Activated CD8-positive, alpha-beta T cell treated with anti-CD3 and anti-CD28 coated beads, Interleukin-2, amount 10 ng/mL, durations not matched to agents 7 days and 5 days (primary cell): ENCODE results near the gene ATP5F1E. TPM values are rescaled to one million over a fixed set of nuclear protein-coding genes. Genes with fewer than 3 reads are reported as not detected.

Source experiments
- ATAC-seq: fragments of 150-1000 bp; cut with Tn5 transposase; one replicate; pipeline ENCODE4 v1.10.0; 2021; ENCODE audit warnings: moderate library complexity
- CTCF ChIA-PET: fragments of 350-600 bp; sonication (Branson Sonifier 250); formaldehyde crosslinking; loops from one replicate; lab custom pipeline; 2021; ENCODE audit warnings: antibody characterized with exemption; lab: Charles Lee
- POLR2A ChIA-PET: fragments of 350-600 bp; sonication (Branson Sonifier 250); formaldehyde crosslinking; loops from one replicate; lab custom pipeline; 2021; ENCODE audit warnings: antibody characterized with exemption; lab: Charles Lee
- DNase-seq: peaks from one replicate; pipeline ENCODE4 v3.0.0-alpha.2; 2020
- H3K27ac Mint-ChIP-seq: one replicate; pipeline ENCODE4 v1.8.0; 2021; ENCODE audit warnings: mild to moderate bottlenecking, mixed read lengths
- H3K27me3 Mint-ChIP-seq: one replicate; pipeline ENCODE4 v1.8.0; 2021; ENCODE audit warnings: low read depth, mixed read lengths
- H3K36me3 Mint-ChIP-seq: one replicate; pipeline ENCODE4 v1.8.0; 2021; ENCODE audit warnings: low read depth, mixed read lengths
- H3K4me1 Mint-ChIP-seq: one replicate; pipeline ENCODE4 v1.8.0; 2021; ENCODE audit warnings: low read depth, mixed read lengths
- H3K4me3 Mint-ChIP-seq: one replicate; pipeline ENCODE4 v1.8.0; 2021; ENCODE audit warnings: mild to moderate bottlenecking, mixed read lengths
- H3K9me3 Mint-ChIP-seq: one replicate; pipeline ENCODE4 v1.8.0; 2022; ENCODE audit warnings: mixed read lengths; ENCODE audit not compliant: insufficient read depth
- total RNA-seq, 2 experiments: library from RNA; stranded (reverse); gene quantifications; one replicate each; pipeline ENCODE4 v1.2.3, GENCODE V29; 2021

Gene ATP5F1E
- total RNA-seq, 2 experiments from 2014 or later, result 97.8 to 98.8 TPM

DNA sequence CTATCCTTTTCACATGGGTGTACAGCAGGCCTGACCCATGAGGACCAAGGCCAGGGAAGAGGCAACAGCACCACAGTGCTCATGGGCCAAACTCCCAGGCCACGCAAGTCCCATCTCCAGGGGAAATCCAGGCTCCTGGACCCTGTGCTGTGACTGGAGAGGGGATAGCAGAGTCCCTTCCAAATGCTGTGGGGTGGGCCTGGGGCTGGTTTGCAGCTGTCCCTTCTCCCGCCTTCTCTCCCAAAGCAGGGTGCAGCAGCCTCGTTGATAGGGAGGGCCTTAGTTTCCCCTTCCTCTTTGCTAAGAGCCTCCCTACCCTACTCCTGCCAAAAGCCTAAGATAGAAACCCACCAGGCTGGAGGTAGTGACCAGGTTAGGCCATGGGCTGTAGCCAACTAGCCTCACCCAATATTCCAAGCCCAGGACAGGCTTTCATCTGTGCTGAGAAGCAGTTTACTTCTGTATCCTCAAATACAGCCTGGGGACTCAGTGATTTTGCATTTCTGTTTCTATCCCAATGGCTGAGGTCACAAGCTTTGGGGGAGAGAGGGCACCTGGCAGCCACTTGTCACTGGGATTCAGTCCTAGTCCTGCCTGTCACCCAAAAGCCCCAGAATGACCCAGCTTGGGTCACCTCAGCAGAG is 26.5 kb downstream of the ATP5F1E start:
- Mint-ChIP-seq H3K9me3 (no peaks in the 10 kb centered on the region), H3K27me3 (no peaks in the 10 kb centered on the region), H3K27ac (peak overlapping the region; percentile 92), H3K4me3 (peak overlapping the region; percentile 72), H3K4me1 (peaks cover 48% of the 10 kb centered on the region), H3K36me3 (peaks cover 11% of the 10 kb centered on the region)
- ATAC-seq (no peak), DNase-seq (no peak)
- ChIA-PET CTCF (interaction anchor here (0.6 kb wide), 1 partner anchor 117 kb away, joined by 3 read pairs; no protein-coding TSS in a partner anchor), POLR2A (interaction anchor here (1.0 kb wide), 1 partner anchor 10 kb away, joined by 4 read pairs; no protein-coding TSS in a partner anchor)

DNA sequence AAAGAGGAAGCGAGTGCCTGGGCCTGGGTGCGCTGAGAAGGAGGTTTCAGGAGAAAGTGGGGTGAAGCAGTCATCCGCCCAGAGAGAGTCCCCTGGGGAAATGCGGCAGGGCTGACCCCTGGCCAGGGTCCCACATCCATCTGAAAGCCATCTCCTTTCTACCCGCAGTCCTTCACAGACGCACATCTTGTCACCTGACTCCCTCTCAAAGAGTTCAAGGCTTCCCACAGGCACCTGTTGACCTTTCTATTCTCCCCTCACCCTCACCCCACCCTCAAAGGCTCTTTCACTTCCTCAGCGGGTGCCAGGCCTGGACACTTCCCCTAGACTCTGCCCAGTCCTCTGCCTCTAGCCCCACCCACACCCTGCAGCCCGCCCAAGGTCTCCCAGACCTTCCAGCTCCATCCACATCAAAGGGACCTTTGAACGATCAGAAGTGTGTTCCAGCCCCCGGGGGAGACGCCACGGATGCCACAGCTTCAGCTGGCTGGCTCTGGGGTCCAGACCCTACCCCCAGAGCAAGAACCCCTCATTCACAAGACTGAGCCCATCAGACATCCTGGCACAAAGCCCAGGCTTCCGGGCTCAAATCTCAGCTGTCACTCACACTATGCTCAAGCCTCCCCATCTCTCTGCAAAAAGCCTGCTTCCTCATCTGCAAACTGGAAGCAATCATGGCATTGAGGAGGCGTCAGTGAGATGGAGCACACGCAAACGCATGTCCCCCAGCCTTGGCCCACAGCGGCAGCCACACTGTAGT is 27.2 kb downstream of the ATP5F1E start:
- Mint-ChIP-seq H3K4me1 (peaks cover 41% of the 10 kb centered on the region), H3K4me3 (peak overlapping the region; percentile 72), H3K27me3 (no peaks in the 10 kb centered on the region), H3K27ac (peak overlapping the region; percentile 92), H3K9me3 (no peaks in the 10 kb centered on the region), H3K36me3 (peaks cover 14% of the 10 kb centered on the region)
- POLR2A ChIA-PET, result interaction anchor here (2.2 kb wide), 1 partner anchor 27 kb away, joined by 5 read pairs; the partner anchor contains the start of gene ATP5F1E
- CTCF ChIA-PET, result interaction anchor here (1.1 kb wide), 1 partner anchor 12 kb away, joined by 3 read pairs; no protein-coding TSS in a partner anchor
- ATAC-seq (peak; percentile 56), DNase-seq (peak; percentile 67)

DNA sequence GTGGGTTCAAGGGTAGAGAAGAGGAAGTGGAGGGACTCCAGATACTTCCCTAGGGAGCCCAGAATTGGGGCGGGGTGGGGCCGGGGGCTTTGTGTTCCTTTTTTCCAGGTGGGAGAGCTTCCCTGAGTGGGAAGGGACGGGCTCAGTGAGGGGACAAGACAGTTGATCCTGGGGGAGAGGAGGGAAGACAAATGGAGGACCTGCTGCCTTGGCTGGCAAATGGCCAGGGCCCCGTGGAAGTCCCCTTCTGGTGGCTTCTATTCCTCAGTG is 27.7 kb downstream of the ATP5F1E start:
- peak overlapping the region; percentile 92 for H3K27ac Mint-ChIP-seq
- H3K4me1 Mint-ChIP-seq, result peaks cover 39% of the 10 kb centered on the region
- no peaks in the 10 kb centered on the region for H3K27me3 Mint-ChIP-seq
- peak overlapping the region; percentile 72 for H3K4me3 Mint-ChIP-seq
- CTCF ChIA-PET, result interaction anchor here (1.1 kb wide), 1 partner anchor 11 kb away, joined by 3 read pairs; no protein-coding TSS in a partner anchor
- peaks cover 15% of the 10 kb centered on the region for H3K36me3 Mint-ChIP-seq
- POLR2A ChIA-PET, result interaction anchor here (2.2 kb wide), 1 partner anchor 27 kb away, joined by 5 read pairs; the partner anchor contains the start of gene ATP5F1E
- DNase-seq (no peak), ATAC-seq (no peak)
- no peaks in the 10 kb centered on the region for H3K9me3 Mint-ChIP-seq

DNA sequence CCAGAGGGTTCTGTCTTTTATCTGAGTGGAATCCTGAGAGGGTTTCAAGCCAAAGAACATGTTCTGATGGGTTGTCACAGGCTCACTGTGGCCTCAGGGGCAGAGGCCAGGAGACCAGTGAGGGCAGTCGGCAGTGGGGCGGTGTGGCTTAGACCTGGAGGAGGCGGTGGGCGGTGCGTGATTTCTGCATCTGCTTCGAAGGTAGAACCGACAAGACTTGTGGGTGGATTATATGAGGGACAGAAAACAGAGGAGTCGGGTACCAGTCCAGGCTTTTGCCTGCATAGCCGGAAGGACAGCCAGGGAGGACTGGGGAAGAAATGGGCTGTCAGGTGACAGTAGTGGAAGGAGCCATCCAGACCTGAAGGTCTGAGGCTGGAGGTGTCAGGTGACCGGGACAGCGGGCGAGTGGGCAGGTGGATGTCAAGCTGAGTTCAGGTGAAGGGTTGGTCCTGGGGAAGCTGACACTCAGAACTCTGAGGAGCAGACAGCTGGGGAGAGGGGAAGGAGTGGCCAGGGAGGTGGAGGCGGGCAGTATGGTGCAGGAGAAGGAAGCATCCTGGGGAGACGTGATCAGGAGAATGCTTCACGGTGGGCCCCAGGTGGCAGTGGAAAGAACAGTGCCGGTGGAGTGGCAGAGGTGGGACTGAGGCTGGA is 28.2 kb downstream of the ATP5F1E start:
- ATAC-seq (no peak), DNase-seq (no peak)
- POLR2A ChIA-PET, result interaction anchor here (2.2 kb wide), 1 partner anchor 28 kb away, joined by 5 read pairs; the partner anchor contains the start of gene ATP5F1E
- CTCF ChIA-PET, result interaction anchor here (1.1 kb wide), 1 partner anchor 11 kb away, joined by 3 read pairs; no protein-coding TSS in a partner anchor
- no peaks in the 10 kb centered on the region for H3K27me3 Mint-ChIP-seq
- no peaks in the 10 kb centered on the region for H3K9me3 Mint-ChIP-seq
- H3K36me3 Mint-ChIP-seq, result peaks cover 18% of the 10 kb centered on the region
- H3K27ac Mint-ChIP-seq, result peak overlapping the region; percentile 92
- peaks cover 39% of the 10 kb centered on the region for H3K4me1 Mint-ChIP-seq
- peak overlapping the region; percentile 72 for H3K4me3 Mint-ChIP-seq

DNA sequence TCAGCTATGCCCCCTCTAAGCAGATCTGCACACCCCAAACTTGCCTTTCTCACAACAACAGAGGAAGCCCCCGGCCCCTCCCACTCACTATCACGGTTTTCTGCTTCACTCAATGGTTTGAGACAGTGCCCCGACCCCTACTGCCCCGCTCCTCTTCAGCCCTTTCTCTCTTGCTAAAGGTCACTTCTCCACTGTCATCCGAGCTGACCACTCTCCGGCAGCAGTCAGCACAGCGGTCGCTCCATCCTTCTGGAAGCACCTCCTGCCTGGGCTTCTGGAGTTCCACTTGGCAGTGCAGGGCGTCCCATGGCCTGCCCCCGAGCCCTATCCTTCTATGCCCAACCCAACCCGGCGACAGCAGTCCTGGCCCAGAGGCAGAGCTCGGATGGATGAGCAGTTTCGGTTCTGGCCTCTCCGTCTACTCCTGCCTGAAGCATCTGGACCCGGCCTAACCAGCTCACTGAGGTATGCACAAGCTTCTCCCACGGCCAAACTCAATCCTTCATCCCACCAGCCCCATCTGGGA is 29.2 kb downstream of the ATP5F1E start:
- POLR2A ChIA-PET, result interaction anchor here (2.2 kb wide), 1 partner anchor 29 kb away, joined by 5 read pairs; the partner anchor contains the start of gene ATP5F1E
- ATAC-seq, result no peak

DNA sequence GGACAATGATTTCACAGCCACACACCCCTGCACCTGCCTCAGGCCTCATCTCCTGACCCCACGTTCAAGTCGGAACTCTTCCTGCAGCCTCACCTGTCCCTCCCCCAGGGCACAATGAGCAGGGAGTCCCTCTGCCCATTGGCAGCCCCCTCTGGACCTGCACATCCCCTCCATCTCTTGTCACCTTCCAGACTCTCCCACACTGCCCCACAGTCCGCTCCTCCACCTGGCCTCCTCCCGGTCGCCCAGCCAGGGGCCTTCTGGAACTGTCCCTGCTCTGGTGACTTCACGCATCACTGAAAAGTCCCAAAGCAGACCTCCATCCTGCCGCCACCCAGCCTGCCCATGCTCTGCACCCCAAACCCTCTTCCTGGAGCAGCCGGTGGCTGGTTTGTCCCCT is 29.7 kb downstream of the ATP5F1E start:
- no peaks in the 10 kb centered on the region for H3K9me3 Mint-ChIP-seq
- no peaks in the 10 kb centered on the region for H3K27me3 Mint-ChIP-seq
- no peak for ATAC-seq
- CTCF ChIA-PET, result no interaction called here
- H3K4me3 Mint-ChIP-seq, result no peak overlapping the region
- peaks cover 26% of the 10 kb centered on the region for H3K36me3 Mint-ChIP-seq
- DNase-seq, result no peak
- POLR2A ChIA-PET, result no interaction called here
- H3K4me1 Mint-ChIP-seq, result peaks cover 35% of the 10 kb centered on the region
- no peak overlapping the region for H3K27ac Mint-ChIP-seq

More for the DNA sequence above, 29.2 kb downstream of the ATP5F1E start:
- H3K36me3 Mint-ChIP-seq, result peaks cover 21% of the 10 kb centered on the region
- CTCF ChIA-PET, result no interaction called here
- no peaks in the 10 kb centered on the region for H3K9me3 Mint-ChIP-seq
- no peak overlapping the region for H3K27ac Mint-ChIP-seq
- no peaks in the 10 kb centered on the region for H3K27me3 Mint-ChIP-seq
- H3K4me3 Mint-ChIP-seq, result no peak overlapping the region
- peaks cover 39% of the 10 kb centered on the region for H3K4me1 Mint-ChIP-seq
- no peak for DNase-seq

DNA sequence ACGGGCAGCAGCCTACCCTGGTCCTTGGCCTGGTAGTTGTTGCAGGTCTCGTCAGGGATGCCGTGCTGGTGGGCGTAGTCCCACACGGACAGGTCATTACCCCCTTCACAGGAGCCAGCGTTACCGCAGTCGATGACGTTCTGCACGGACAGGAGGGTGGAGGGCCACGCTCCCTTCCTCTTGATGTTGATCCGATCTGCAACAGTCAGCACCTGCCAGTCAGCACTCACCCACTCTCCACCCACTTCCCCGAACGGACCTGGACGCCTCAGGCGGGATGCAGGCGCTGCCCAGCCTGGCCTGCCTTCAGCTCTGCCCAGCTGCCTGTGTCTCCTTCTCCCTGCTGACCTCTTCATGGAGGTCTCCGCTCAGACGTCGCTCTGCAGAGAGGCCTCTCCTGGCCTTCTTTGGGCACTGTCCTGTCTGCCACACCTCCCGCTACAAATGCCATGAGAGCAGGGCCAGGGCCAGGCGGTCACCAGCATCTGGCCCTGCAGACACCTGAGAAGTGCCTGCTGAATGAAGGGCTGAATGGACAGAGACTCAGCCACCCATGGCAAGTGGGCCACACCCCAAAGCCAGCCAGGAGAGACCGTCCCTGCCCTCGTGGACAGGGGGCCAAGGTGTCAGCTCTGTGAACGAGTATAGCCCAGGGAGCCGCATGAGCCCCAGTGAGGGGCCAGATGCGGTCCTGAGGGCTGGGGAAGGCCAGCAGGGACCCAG is 30.5 kb downstream of the ATP5F1E start:
- ChIA-PET CTCF (no interaction called here), POLR2A (interaction anchor here (1.0 kb wide), 1 partner anchor 10 kb away, joined by 3 read pairs; no protein-coding TSS in a partner anchor)
- Mint-ChIP-seq H3K9me3 (no peaks in the 10 kb centered on the region), H3K4me3 (no peak overlapping the region), H3K4me1 (peaks cover 35% of the 10 kb centered on the region), H3K36me3 (peaks cover 31% of the 10 kb centered on the region), H3K27ac (no peak overlapping the region), H3K27me3 (no peaks in the 10 kb centered on the region)
- DNase-seq (no peak), ATAC-seq (no peak)

DNA sequence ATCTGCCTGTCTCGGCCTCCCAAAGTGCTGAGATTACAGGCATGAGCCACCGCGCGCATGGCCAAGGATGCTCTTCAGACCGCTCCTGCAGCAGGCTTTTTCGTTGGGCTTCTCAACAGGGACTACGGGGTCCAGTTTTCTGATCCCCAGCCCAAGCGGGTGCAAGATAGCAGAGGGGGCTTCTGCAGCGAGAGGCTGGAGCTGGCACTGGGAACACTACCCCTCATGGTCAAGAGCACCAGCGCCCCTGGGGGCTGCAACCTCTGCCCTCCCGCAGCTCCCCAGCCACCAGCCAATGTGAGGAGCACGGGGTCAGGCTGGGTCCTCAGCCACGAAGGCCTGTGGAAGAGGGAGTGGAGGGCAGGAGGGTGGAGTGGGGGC is 31.1 kb downstream of the ATP5F1E start:
- no peak overlapping the region for H3K4me3 Mint-ChIP-seq
- ChIA-PET CTCF (no interaction called here), POLR2A (interaction anchor here (1.0 kb wide), 1 partner anchor 10 kb away, joined by 3 read pairs; no protein-coding TSS in a partner anchor)
- no peaks in the 10 kb centered on the region for H3K9me3 Mint-ChIP-seq
- no peak for DNase-seq
- H3K27ac Mint-ChIP-seq, result no peak overlapping the region
- peaks cover 32% of the 10 kb centered on the region for H3K4me1 Mint-ChIP-seq
- peaks cover 36% of the 10 kb centered on the region for H3K36me3 Mint-ChIP-seq
- H3K27me3 Mint-ChIP-seq, result no peaks in the 10 kb centered on the region
- ATAC-seq, result no peak

DNA sequence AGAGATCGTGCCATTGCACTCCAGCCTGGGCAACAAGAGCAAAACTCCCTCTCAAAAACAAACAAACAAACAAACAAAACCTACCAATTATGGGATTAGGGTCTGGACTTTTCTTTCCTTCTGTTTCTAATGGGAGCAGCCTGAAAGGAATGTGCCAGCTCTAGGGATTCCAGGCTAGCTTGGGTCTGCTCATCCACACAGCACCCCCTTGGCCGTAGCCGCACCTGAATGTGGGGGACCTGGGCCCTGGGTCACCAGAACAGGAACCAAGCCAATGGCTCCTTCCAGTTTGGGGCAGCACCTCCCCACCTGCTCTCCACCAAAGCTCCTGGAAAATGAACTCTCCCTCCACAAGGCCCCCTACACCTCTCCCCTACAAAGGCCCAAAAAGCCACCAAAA is 31.8 kb downstream of the ATP5F1E start:
- no peak overlapping the region for H3K4me3 Mint-ChIP-seq
- CTCF ChIA-PET, result interaction anchor here (1.2 kb wide), 1 partner anchor 10 kb away, joined by 3 read pairs; no protein-coding TSS in a partner anchor
- POLR2A ChIA-PET, result interaction anchor here (1.0 kb wide), 1 partner anchor 9 kb away, joined by 3 read pairs; no protein-coding TSS in a partner anchor
- peaks cover 44% of the 10 kb centered on the region for H3K36me3 Mint-ChIP-seq
- ATAC-seq, result no peak
- H3K27ac Mint-ChIP-seq, result no peak overlapping the region
- H3K27me3 Mint-ChIP-seq, result no peaks in the 10 kb centered on the region
- H3K4me1 Mint-ChIP-seq, result peaks cover 27% of the 10 kb centered on the region
- no peaks in the 10 kb centered on the region for H3K9me3 Mint-ChIP-seq
- DNase-seq, result no peak

DNA sequence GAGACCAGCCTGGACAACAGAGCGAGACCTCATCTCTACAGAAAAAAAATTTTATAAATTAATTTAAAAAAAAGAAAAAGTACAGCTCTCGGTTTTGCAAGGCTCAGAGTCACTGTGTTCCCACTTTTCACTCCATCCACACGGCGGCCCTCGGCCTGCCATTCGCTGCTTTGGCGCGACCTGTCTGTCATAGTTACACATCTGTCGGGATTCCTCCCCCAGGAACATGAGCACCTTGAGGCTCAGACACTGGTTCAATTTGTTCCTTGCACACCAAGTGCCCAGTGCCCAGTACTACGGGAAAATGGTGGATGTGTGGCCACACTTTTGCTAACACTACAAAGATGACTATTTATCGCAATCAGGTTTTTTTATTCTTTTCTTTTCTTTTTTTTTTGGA is 33.5 kb downstream of the ATP5F1E start:
- Mint-ChIP-seq H3K27me3 (no peaks in the 10 kb centered on the region), H3K4me1 (peaks cover 13% of the 10 kb centered on the region), H3K9me3 (no peaks in the 10 kb centered on the region), H3K4me3 (no peak overlapping the region), H3K36me3 (peaks cover 50% of the 10 kb centered on the region), H3K27ac (no peak overlapping the region)
- CTCF ChIA-PET, result no interaction called here
- ATAC-seq (no peak), DNase-seq (no peak)
- POLR2A ChIA-PET, result interaction anchor here (1.9 kb wide), 1 partner anchor 33 kb away, joined by 10 read pairs; the partner anchor contains the start of gene ATP5F1E
